Prostate gland (tissue), 2 donors: ENCODE results near the gene LAGE3. TPM values are rescaled to one million over a fixed set of nuclear protein-coding genes. Genes with fewer than 3 reads are reported as not detected.

Source experiments
- DNase-seq: peaks from one replicate; pipeline ENCODE4 v3.0.0-alpha.2; 2019; ENCODE audit warnings: low spot score
- H3K27ac ChIP-seq, 2 donors: fragments of 200-600 bp; sonication (generic); 2 replicates each; pipeline ENCODE4 v1.5.1; 2017 to 2019
- H3K27me3 ChIP-seq: fragments of 200-600 bp; sonication (generic); replicated peaks from 2 replicates; pipeline ENCODE4 v1.5.1; 2019; ENCODE audit not compliant: insufficient read depth
- H3K36me3 ChIP-seq, 2 donors: fragments of 200-600 bp; sonication (generic); 1 replicate in 1 of 2; 2 replicates in 1 of 2; pipeline versions ENCODE4 v1.5.1 to v1.8.1; 2017 to 2019
- H3K4me1 ChIP-seq: fragments of 200-600 bp; sonication (generic); replicated peaks from 2 replicates; pipeline ENCODE4 v1.5.1; 2019
- H3K4me3 ChIP-seq, 2 donors: fragments of 200-600 bp; sonication (generic); 2 replicates each; pipeline ENCODE4 v1.5.1; 2017 to 2019
- H3K9me3 ChIP-seq: fragments of 200-600 bp; sonication (generic); 2 replicates; pipeline ENCODE4 v1.5.1; 2017
- CTCF ChIP-seq, 4 experiments: fragments of 200-600 bp in 2 of 4; fragments of 450-650 bp in 2 of 4; sonication (generic) in 2 of 4; IDR thresholded peaks; 1 replicate in 3 of 4; 2 replicates in 1 of 4; pipeline ENCODE4 v1.5.1; 2016 to 2019; ENCODE audit warnings: antibody characterized with exemption in 4 of 4, mild to moderate bottlenecking in 2 of 4, moderate library complexity in 2 of 4
- POLR2A ChIP-seq: fragments of 450-650 bp; IDR thresholded peaks from one replicate; pipeline ENCODE4 v1.6.1; 2016; ENCODE audit warnings: antibody characterized with exemption, mild to moderate bottlenecking
- POLR2AphosphoS5 ChIP-seq: sonication (generic); formaldehyde crosslinking; IDR thresholded peaks from one replicate; pipeline ENCODE4 v1.6.1; 2017; ENCODE audit warnings: antibody characterized with exemption
- WGBS: methylation state at CpG from one replicate; pipeline ENCODE4 v1.1.5; 2018; 5-methylcytosine and 5-hydroxymethylcytosine counted together
- intact Hi-C: fragments of 100-400 bp; cut with DNase I; formaldehyde crosslinking; loops from one replicate; pipeline ENCODE4 v1.14.2; 2022
- total RNA-seq, 2 donors: library from RNA; depleted of rRNA; stranded (reverse); fragments of >200 nt; gene quantifications; one replicate each; pipeline ENCODE4 v1.1.0, GENCODE V29; 2016

Gene LAGE3
- total RNA-seq, 2 donors from 2014 or later, result 39.1 to 44.2 TPM

GRCh38 chrX:154469880-154470279 lies 9.2 kb downstream of the LAGE3 start:
- 86% methylated on average over 10 of the region's 18 CpGs for WGBS
- no peak overlapping the region for H3K4me3 ChIP-seq
- DNase-seq, result no peak
- H3K27ac ChIP-seq, result no peak overlapping the region
- no peak for TF ChIP-seq POLR2AphosphoS5
- TF ChIP-seq POLR2A, result no peak
- TF ChIP-seq CTCF (IDR thresholded peaks at IDR 0.05), result no peak
- intact Hi-C loops, result no loop called here
- H3K36me3 ChIP-seq, result no peaks in the 10 kb centered on the region
- no peaks in the 10 kb centered on the region for H3K9me3 ChIP-seq
- no peaks in the 10 kb centered on the region for H3K27me3 ChIP-seq
- no peaks in the 10 kb centered on the region for H3K4me1 ChIP-seq

GRCh38 chrX:154469114-154469513 lies 10.0 kb downstream of the LAGE3 start:
- TF ChIP-seq POLR2AphosphoS5, result no peak
- no peak for TF ChIP-seq POLR2A
- TF ChIP-seq CTCF (IDR thresholded peaks at IDR 0.05), result no peak
- Histone ChIP-seq H3K9me3 (no peaks in the 10 kb centered on the region), H3K27me3 (no peaks in the 10 kb centered on the region), H3K4me1 (no peaks in the 10 kb centered on the region), H3K4me3 (no peak overlapping the region), H3K27ac (no peak overlapping the region), H3K36me3 (no peaks in the 10 kb centered on the region)
- intact Hi-C loops, result no loop called here
- 86% methylated on average over 9 of the region's 9 CpGs for WGBS
- no peak for DNase-seq

GRCh38 chrX:154468217-154468616 lies 10.9 kb downstream of the LAGE3 start:
- no peaks in the 10 kb centered on the region for H3K27me3 ChIP-seq
- no peak for DNase-seq
- no peaks in the 10 kb centered on the region for H3K9me3 ChIP-seq
- TF ChIP-seq POLR2A (no peak), POLR2AphosphoS5 (no peak), CTCF (IDR thresholded peaks at IDR 0.05) (no peak)
- no peaks in the 10 kb centered on the region for H3K4me1 ChIP-seq
- no peaks in the 10 kb centered on the region for H3K36me3 ChIP-seq
- no peak overlapping the region for H3K27ac ChIP-seq
- no peak overlapping the region for H3K4me3 ChIP-seq
- WGBS, result 89% methylated on average over 21 of the region's 23 CpGs
- intact Hi-C loops, result no loop called here

GRCh38 chrX:154467556-154467955 lies 11.5 kb downstream of the LAGE3 start:
- H3K27me3 ChIP-seq, result no peaks in the 10 kb centered on the region

More at GRCh38 chrX:154467556-154467955, 11.5 kb downstream of the LAGE3 start:
- H3K4me3 ChIP-seq, result no peak overlapping the region
- no peak for DNase-seq
- no peak overlapping the region for H3K27ac ChIP-seq
- 97% methylated on average over 12 of the region's 21 CpGs for WGBS
- H3K36me3 ChIP-seq, result no peaks in the 10 kb centered on the region
- H3K9me3 ChIP-seq, result no peaks in the 10 kb centered on the region
- TF ChIP-seq CTCF (IDR thresholded peaks at IDR 0.05) (no peak), POLR2A (no peak), POLR2AphosphoS5 (no peak)
- intact Hi-C loops, result no loop called here
- H3K4me1 ChIP-seq, result no peaks in the 10 kb centered on the region
